Measurements from ENCODE around the gene MITF.
A peak's percentile ranks its signal among the peaks of the same experiment; 100 is the strongest.
"Not testable (repeated sequence)": the region's sequence is repeated elsewhere in the genome, so short reads cannot be mapped to it uniquely, and the experiment has no call there.

Gene MITF

GRCh38 chr3:69777582-69777967, 38.3 kb downstream of the MITF start:
- H3K4me3 ChIP-seq (ENCODE audit: low read depth, low read length) = no peak overlapping the region
- no peak for DNase-seq (ENCODE audit: low read depth)

GRCh38 chr3:69781593-69781992, 42.3 kb downstream of the MITF start:
- DNase-seq (ENCODE audit: low read depth) = no peak

GRCh38 chr3:69784954-69785514, 45.8 kb downstream of the MITF start:
- peak; percentile 56 for DNase-seq (ENCODE audit: low read depth)

More at GRCh38 chr3:69781593-69781992, 42.3 kb downstream of the MITF start:
- H3K4me3 ChIP-seq (ENCODE audit: low read depth, low read length) = no peak overlapping the region

GRCh38 chr3:69785769-69786320, 46.6 kb downstream of the MITF start:
- no peak for DNase-seq (ENCODE audit: low read depth)
- no peak overlapping the region for H3K4me3 ChIP-seq (ENCODE audit: low read depth, low read length)

More at GRCh38 chr3:69784954-69785514, 45.8 kb downstream of the MITF start:
- H3K4me3 ChIP-seq (ENCODE audit: low read depth, low read length) = no peak overlapping the region

- H3K4me3 ChIP-seq (ENCODE audit: low read depth, low read length) = no peak overlapping the region
- DNase-seq (ENCODE audit: low read depth) = no peak
Observed at GRCh38 chr3:69786854-69787253, 47.6 kb downstream of the MITF start.

- DNase-seq (ENCODE audit: low read depth) = peak; percentile 55
- H3K4me3 ChIP-seq (ENCODE audit: low read depth, low read length) = no peak overlapping the region
Observed at GRCh38 chr3:69787436-69788168, 48.3 kb downstream of the MITF start.

GRCh38 chr3:69791106-69791505, 51.8 kb downstream of the MITF start:
- DNase-seq (ENCODE audit: low read depth) = peak; percentile 93
- no peak overlapping the region for H3K4me3 ChIP-seq (ENCODE audit: low read depth, low read length)

- DNase-seq (ENCODE audit: low read depth) = no peak
- no peak overlapping the region for H3K4me3 ChIP-seq (ENCODE audit: low read depth, low read length)
Observed at GRCh38 chr3:69791919-69792399, 52.7 kb downstream of the MITF start.

- not testable (repeated sequence) for DNase-seq (ENCODE audit: low read depth)
Observed at GRCh38 chr3:69796126-69796525, 56.9 kb downstream of the MITF start.

GRCh38 chr3:69803681-69804270, 64.5 kb downstream of the MITF start:
- DNase-seq (ENCODE audit: low read depth) = no peak
- H3K4me3 ChIP-seq (ENCODE audit: low read depth, low read length) = no peak overlapping the region

More at GRCh38 chr3:69796126-69796525, 56.9 kb downstream of the MITF start:
- not testable (repeated sequence) for H3K4me3 ChIP-seq (ENCODE audit: low read depth, low read length)

- no peak for DNase-seq (ENCODE audit: low read depth)
- H3K4me3 ChIP-seq (ENCODE audit: low read depth, low read length) = no peak overlapping the region
Observed at GRCh38 chr3:69805491-69805890, 66.2 kb downstream of the MITF start.

GRCh38 chr3:69806735-69807438, 67.6 kb downstream of the MITF start:
- H3K4me3 ChIP-seq (ENCODE audit: low read depth, low read length) = no peak overlapping the region
- DNase-seq (ENCODE audit: low read depth) = no peak

GRCh38 chr3:69807674-69808073, 68.4 kb downstream of the MITF start:
- no peak for DNase-seq (ENCODE audit: low read depth)
- H3K4me3 ChIP-seq (ENCODE audit: low read depth, low read length) = no peak overlapping the region

- H3K4me3 ChIP-seq (ENCODE audit: low read depth, low read length) = no peak overlapping the region
- no peak for DNase-seq (ENCODE audit: low read depth)
Observed at GRCh38 chr3:69809076-69809835, 70.0 kb downstream of the MITF start.

- DNase-seq (ENCODE audit: low read depth) = no peak
- H3K4me3 ChIP-seq (ENCODE audit: low read depth, low read length) = no peak overlapping the region
Observed at GRCh38 chr3:69811452-69812401, 72.5 kb downstream of the MITF start.

- DNase-seq (ENCODE audit: low read depth) = no peak
- H3K4me3 ChIP-seq (ENCODE audit: low read depth, low read length) = no peak overlapping the region
Observed at GRCh38 chr3:69815970-69816369, 76.7 kb downstream of the MITF start.

- DNase-seq (ENCODE audit: low read depth) = no peak
- H3K4me3 ChIP-seq (ENCODE audit: low read depth, low read length) = no peak overlapping the region
Observed at GRCh38 chr3:69817988-69818387, 78.7 kb downstream of the MITF start.

- no peak overlapping the region for H3K4me3 ChIP-seq (ENCODE audit: low read depth, low read length)
- no peak for DNase-seq (ENCODE audit: low read depth)
Observed at GRCh38 chr3:69819282-69819681, 80.0 kb downstream of the MITF start.

Measured in skeletal muscle cell (primary cell).